Right lobe of liver (tissue), 6 donors: ENCODE data around the gene PPP2R5A. TPM values are rescaled to one million over a fixed set of nuclear protein-coding genes. Genes with fewer than 3 reads are reported as not detected.

ENCODE experiments used
- ATAC-seq, 4 donors: fragments of 200-7000 bp; cut with Tn5 transposase; one replicate each; pipeline ENCODE4 v1.9.1; 2020; ENCODE audit warnings: mild to moderate bottlenecking in 4 of 4, moderate library complexity in 4 of 4
- DNase-seq, 3 donors: peaks; one replicate each; pipeline ENCODE4 v3.0.0-alpha.2; 2020
- H3K27ac ChIP-seq, 3 donors: fragments of 200-600 bp; one replicate each; pipeline ENCODE4 v1.8.0; 2022
- H3K27me3 ChIP-seq, 2 donors: fragments of 200-600 bp; one replicate each; pipeline ENCODE4 v1.8.0; 2022
- H3K36me3 ChIP-seq, 4 donors: fragments of 200-600 bp; sonication (generic) in 1 of 4; one replicate each; pipeline versions ENCODE4 v1.5.1 to v1.8.0; 2017 to 2022; ENCODE audit warnings: control low read depth in 1 of 4
- H3K4me1 ChIP-seq, 4 donors: fragments of 200-600 bp; sonication (generic) in 1 of 4; one replicate each; pipeline versions ENCODE4 v1.5.1 to v1.8.0; 2017 to 2022; ENCODE audit warnings: control low read depth in 1 of 4
- H3K4me3 ChIP-seq, 3 donors: fragments of 200-600 bp; one replicate each; pipeline ENCODE4 v1.8.0; 2022
- H3K9me3 ChIP-seq, 4 donors: fragments of 200-600 bp; sonication (generic) in 1 of 4; one replicate each; pipeline versions ENCODE4 v1.5.1 to v1.8.0; 2017 to 2022; ENCODE audit warnings: control low read depth in 1 of 4
- CTCF ChIP-seq, 4 donors: fragments of 200-600 bp in 3 of 4; fragments of 450-650 bp in 1 of 4; IDR thresholded peaks; one replicate each; pipeline versions ENCODE4 v1.5.1 to v1.8.0; 2016 to 2022; ENCODE audit warnings: antibody characterized with exemption in 4 of 4, mild to moderate bottlenecking in 2 of 4
- POLR2A ChIP-seq: fragments of 450-650 bp; IDR thresholded peaks from one replicate; pipeline ENCODE4 v1.6.1; 2017; ENCODE audit warnings: antibody characterized with exemption, mild to moderate bottlenecking
- WGBS: methylation state at CpG from one replicate; pipeline ENCODE4 v1.1.6; 2018; ENCODE audit warnings: low coverage, low lambda C conversion rate; ENCODE audit not compliant: insufficient coverage; ENCODE audit errors: missing lambda C conversion rate; 5-methylcytosine and 5-hydroxymethylcytosine counted together
- intact Hi-C, 2 donors: fragments of 100-400 bp; cut with DNase I; formaldehyde crosslinking; loops; one replicate each; pipeline versions ENCODE4 v1.11.2 to v1.14.1; 2022
- total RNA-seq, 6 experiments: library from RNA; depleted of rRNA in 2 of 6; stranded (reverse); fragments of >200 nt in 2 of 6; fragmentation: NEBNext Ultra II Directional in 3 of 6; extraction: Animal tissue kit (Norgen Biotek cat#: 25700) in 3 of 6; gene quantifications; one replicate each; pipeline versions ENCODE4 v1.1.0 to v1.2.4, GENCODE V29; 2016 to 2023
- donor health status: DM: no; HTN: yes; CAD: no.
- donor health status: DM: no; HTN: no; CAD: no.
- donor health status: DM: no; HTN: no; CAD: no.
- donor health status: DM: no; HTN: yes; CAD: no.
- donor health status: DM: no; HTN: yes; CAD: no.

Gene PPP2R5A
- total RNA-seq, 6 experiments from 2014 or later = 28.5 to 57.2 (median 33.3) TPM

GRCh38 chr1:212292250-212293105, 7.3 kb downstream of the PPP2R5A start:
- 44% methylated on average over 4 of the region's 4 CpGs for WGBS
- ATAC-seq (no peak), DNase-seq (no peak)
- Histone ChIP-seq H3K9me3 (no peaks in the 10 kb centered on the region), H3K27ac (peak overlapping the region in 1 of 3 donors; percentile 3), H3K27me3 (no peaks in the 10 kb centered on the region), H3K4me3 (no peak overlapping the region), H3K4me1 (peaks cover 0 to 79% (median 20%) of the 10 kb centered on the region in 4 donors), H3K36me3 (no peaks in the 10 kb centered on the region)
- no peak for TF ChIP-seq POLR2A
- no peak for TF ChIP-seq CTCF (IDR thresholded peaks at IDR 0.05)
- intact Hi-C loops = no loop called here

- Histone ChIP-seq H3K27ac (no peak overlapping the region), H3K27me3 (no peaks in the 10 kb centered on the region), H3K4me3 (no peak overlapping the region), H3K9me3 (no peaks in the 10 kb centered on the region), H3K4me1 (peaks cover 0 to 70% (median 15%) of the 10 kb centered on the region in 4 donors), H3K36me3 (no peaks in the 10 kb centered on the region)
- intact Hi-C loops = no loop called here
- DNase-seq (no peak), ATAC-seq (peak; percentile 32 to 74 (median 44))
- 31% methylated on average over 1 of the region's 1 CpG for WGBS
- TF ChIP-seq CTCF (IDR thresholded peaks at IDR 0.05) = peak in 3 of 4 donors; percentile 23 to 32 (median 27)
- TF ChIP-seq POLR2A = no peak
Observed at GRCh38 chr1:212293579-212293978, 8.4 kb downstream of the PPP2R5A start.

GRCh38 chr1:212294983-212295382, 9.8 kb downstream of the PPP2R5A start:
- intact Hi-C loops = no loop called here
- Histone ChIP-seq H3K27ac (no peak overlapping the region), H3K27me3 (no peaks in the 10 kb centered on the region), H3K4me3 (no peak overlapping the region), H3K4me1 (peaks cover 0 to 56% (median 9%) of the 10 kb centered on the region in 4 donors), H3K36me3 (no peaks in the 10 kb centered on the region), H3K9me3 (no peaks in the 10 kb centered on the region)
- DNase-seq (no peak), ATAC-seq (peak in 1 of 4 donors; percentile 41)
- TF ChIP-seq POLR2A (no peak), CTCF (IDR thresholded peaks at IDR 0.05) (no peak)
- 85% methylated on average over 3 of the region's 3 CpGs for WGBS

- DNase-seq (no peak), ATAC-seq (no peak)
- Histone ChIP-seq H3K9me3 (no peaks in the 10 kb centered on the region), H3K36me3 (no peaks in the 10 kb centered on the region), H3K27ac (no peak overlapping the region), H3K4me1 (peaks cover 0 to 50% (median 7%) of the 10 kb centered on the region in 4 donors), H3K27me3 (no peaks in the 10 kb centered on the region), H3K4me3 (no peak overlapping the region)
- TF ChIP-seq POLR2A (no peak), CTCF (IDR thresholded peaks at IDR 0.05) (no peak)
- 86% methylated on average over 2 of the region's 2 CpGs for WGBS
- intact Hi-C loops = no loop called here
Observed at GRCh38 chr1:212295579-212295978, 10.4 kb downstream of the PPP2R5A start.
